IPS-18a (cell line): ENCODE results near the gene ACTL9.
"Not testable (repeated sequence)": the region's sequence is repeated elsewhere in the genome, so short reads cannot be mapped to it uniquely, and the experiment has no call there.

ENCODE experiments used
- H3K27ac ChIP-seq: one replicate; pipeline ENCODE4 v1.5.1; 2013; ENCODE audit warnings: low read length
- H3K27me3 ChIP-seq: one replicate; pipeline ENCODE4 v1.6.1; 2013; ENCODE audit warnings: mild to moderate bottlenecking, low read length; ENCODE audit not compliant: control insufficient read depth, insufficient read depth
- H3K36me3 ChIP-seq: one replicate; pipeline ENCODE4 v1.6.1; 2013; ENCODE audit warnings: low read depth, low read length; ENCODE audit not compliant: control insufficient read depth
- H3K4me1 ChIP-seq: one replicate; pipeline ENCODE4 v1.6.1; 2013; ENCODE audit warnings: low read depth, low read length; ENCODE audit not compliant: control insufficient read depth
- H3K4me3 ChIP-seq: one replicate; pipeline ENCODE4 v1.5.1; 2013; ENCODE audit warnings: low read length
- H3K9ac ChIP-seq: one replicate; pipeline ENCODE4 v1.6.1; 2013; ENCODE audit warnings: mild to moderate bottlenecking, low read length, moderate library complexity
- H3K9me3 ChIP-seq: one replicate; pipeline ENCODE4 v1.6.1; 2013; ENCODE audit warnings: low read depth, low read length; ENCODE audit not compliant: control insufficient read depth

ACTL9 gene

GRCh38 chr19:8698433-8699063 is at the start of gene ACTL9:
Gene ACTL9, minus strand, starts transcription at chr19:8698795. Its CDS starts 94 bp downstream, at chr19:8698701.
- no peak within 1 kb of the TSS for H3K4me3 ChIP-seq
- H3K9me3 ChIP-seq = no peaks in the 10 kb centered on the region

GRCh38 chr19:8739291-8740065 is 40.9 kb upstream of the ACTL9 start:
- H3K27ac ChIP-seq, H3K4me1 ChIP-seq, H3K27me3 ChIP-seq, H3K9ac ChIP-seq, H3K9me3 ChIP-seq, H3K36me3 ChIP-seq, H3K4me3 ChIP-seq: not testable (repeated sequence)

More at GRCh38 chr19:8698433-8699063, at the start of gene ACTL9:
- Histone ChIP-seq H3K27me3 (peaks cover 8% of the 10 kb centered on the region), H3K9ac (no peak within 1 kb of the TSS), H3K27ac (no peak within 1 kb of the TSS), H3K36me3 (no peaks in the 10 kb centered on the region), H3K4me1 (no peaks in the 10 kb centered on the region)

- H3K9ac ChIP-seq = no peak overlapping the region
- peaks cover 12% of the 10 kb centered on the region for H3K9me3 ChIP-seq
- H3K27ac ChIP-seq = no peak overlapping the region
- H3K4me3 ChIP-seq = no peak overlapping the region
- no peaks in the 10 kb centered on the region for H3K36me3 ChIP-seq
- no peaks in the 10 kb centered on the region for H3K27me3 ChIP-seq
- H3K4me1 ChIP-seq = no peaks in the 10 kb centered on the region
Observed at GRCh38 chr19:8738377-8738776, 39.8 kb upstream of the ACTL9 start.

- H3K9me3 ChIP-seq = peaks cover 38% of the 10 kb centered on the region
- H3K27me3 ChIP-seq = no peaks in the 10 kb centered on the region
- no peak overlapping the region for H3K4me3 ChIP-seq
- no peak overlapping the region for H3K27ac ChIP-seq
- H3K9ac ChIP-seq = no peak overlapping the region
- no peaks in the 10 kb centered on the region for H3K36me3 ChIP-seq
- no peaks in the 10 kb centered on the region for H3K4me1 ChIP-seq
Observed at GRCh38 chr19:8731428-8732169, 33.0 kb upstream of the ACTL9 start.

- H3K9me3 ChIP-seq = peaks cover 30% of the 10 kb centered on the region
- no peak overlapping the region for H3K27ac ChIP-seq
Observed at GRCh38 chr19:8724276-8724675, 25.7 kb upstream of the ACTL9 start.

GRCh38 chr19:8722032-8722431 is 23.4 kb upstream of the ACTL9 start:
- Histone ChIP-seq H3K4me1 (no peaks in the 10 kb centered on the region), H3K9ac (no peak overlapping the region), H3K36me3 (no peaks in the 10 kb centered on the region), H3K9me3 (peaks cover 24% of the 10 kb centered on the region), H3K27me3 (no peaks in the 10 kb centered on the region), H3K27ac (no peak overlapping the region), H3K4me3 (no peak overlapping the region)

More at GRCh38 chr19:8724276-8724675, 25.7 kb upstream of the ACTL9 start:
- Histone ChIP-seq H3K36me3 (no peaks in the 10 kb centered on the region), H3K4me3 (no peak overlapping the region), H3K4me1 (no peaks in the 10 kb centered on the region), H3K27me3 (no peaks in the 10 kb centered on the region), H3K9ac (no peak overlapping the region)

GRCh38 chr19:8721334-8721733 is 22.7 kb upstream of the ACTL9 start, which contains the start of gene OR2Z1:
Gene OR2Z1, plus strand, starts transcription at chr19:8721634. Its CDS starts 9,395 bp downstream, at chr19:8731029.
- H3K36me3 ChIP-seq = no peaks in the 10 kb centered on the region
- peaks cover 23% of the 10 kb centered on the region for H3K9me3 ChIP-seq
- H3K27me3 ChIP-seq = no peaks in the 10 kb centered on the region
- no peak within 1 kb of the TSS for H3K9ac ChIP-seq
- no peaks in the 10 kb centered on the region for H3K4me1 ChIP-seq
- H3K4me3 ChIP-seq = no peak within 1 kb of the TSS
- no peak within 1 kb of the TSS for H3K27ac ChIP-seq

- peaks cover 26% of the 10 kb centered on the region for H3K9me3 ChIP-seq
- H3K27me3 ChIP-seq, H3K36me3 ChIP-seq, H3K4me1 ChIP-seq, H3K27ac ChIP-seq, H3K4me3 ChIP-seq, H3K9ac ChIP-seq: not testable (repeated sequence)
Observed at GRCh38 chr19:8710337-8710736, 11.7 kb upstream of the ACTL9 start.

- no peak overlapping the region for H3K4me3 ChIP-seq
- H3K9me3 ChIP-seq = no peaks in the 10 kb centered on the region
- no peaks in the 10 kb centered on the region for H3K36me3 ChIP-seq
- H3K27me3 ChIP-seq = no peaks in the 10 kb centered on the region
- H3K27ac ChIP-seq = no peak overlapping the region
- H3K9ac ChIP-seq = no peak overlapping the region
- H3K4me1 ChIP-seq = no peaks in the 10 kb centered on the region
Observed at GRCh38 chr19:8705742-8706141, 7.1 kb upstream of the ACTL9 start.

- not testable (repeated sequence) for H3K27ac ChIP-seq, H3K9ac ChIP-seq, H3K9me3 ChIP-seq, H3K27me3 ChIP-seq, H3K4me1 ChIP-seq, H3K4me3 ChIP-seq, H3K36me3 ChIP-seq
Observed at GRCh38 chr19:8705304-8705703, 6.7 kb upstream of the ACTL9 start.

- H3K27me3 ChIP-seq = peaks cover 6% of the 10 kb centered on the region
- no peaks in the 10 kb centered on the region for H3K9me3 ChIP-seq
- no peak overlapping the region for H3K27ac ChIP-seq
- H3K4me1 ChIP-seq = no peaks in the 10 kb centered on the region
- H3K4me3 ChIP-seq = no peak overlapping the region
- H3K9ac ChIP-seq = no peak overlapping the region
- no peaks in the 10 kb centered on the region for H3K36me3 ChIP-seq
Observed at GRCh38 chr19:8703223-8703622, 4.6 kb upstream of the ACTL9 start.
